22Rv1 (cell line): ENCODE measurements around the gene FRAT2.
"Not testable (repeated sequence)": the region's sequence is repeated elsewhere in the genome, so short reads cannot be mapped to it uniquely, and the experiment has no call there.

Experiments
- H3K27ac ChIP-seq: fragments of 450-650 bp; 2 replicates; pipeline ENCODE4 v1.5.1; 2017
- ZFX ChIP-seq: fragments of 450-650 bp; IDR thresholded peaks from 2 replicates; pipeline ENCODE4 v1.6.1; 2017; ENCODE audit warnings: antibody characterized with exemption, borderline replicate concordance
- TF ChIP-seq, protein P1 (sequence below): fragments of 450-650 bp; IDR thresholded peaks from 2 replicates; pipeline ENCODE4 v1.5.1; 2017; ENCODE audit warnings: mild to moderate bottlenecking

FRAT2 gene

DNA sequence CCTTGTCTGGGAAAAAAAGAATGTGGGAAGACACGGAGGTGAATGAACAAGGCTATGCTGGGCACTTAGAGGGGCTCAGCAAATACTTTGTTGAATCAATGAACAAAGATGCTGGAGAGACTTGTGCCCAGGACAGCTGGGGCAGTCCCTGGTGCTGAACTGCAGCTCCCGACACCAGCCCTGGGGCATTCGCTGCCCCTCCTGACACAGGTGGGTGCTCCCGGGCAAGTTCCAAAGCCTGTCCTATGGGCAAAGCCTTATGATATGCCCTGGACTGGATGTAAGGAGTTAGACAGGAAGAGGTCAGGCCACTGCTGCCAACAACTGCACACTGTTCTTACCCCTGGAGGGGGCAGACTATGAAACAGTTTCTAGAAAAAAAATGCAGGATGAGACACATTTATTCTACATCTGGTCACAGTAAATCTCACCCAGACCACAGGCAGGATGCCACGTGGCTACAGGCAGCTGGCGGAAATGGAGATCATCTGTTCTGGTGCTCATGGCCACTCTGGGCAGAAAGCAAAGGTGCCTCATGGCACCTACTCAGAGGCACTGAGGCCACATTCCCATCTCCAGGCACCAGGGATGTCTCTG, 21.9 kb upstream of the FRAT2 start:
- TF ChIP-seq, protein P1, sequence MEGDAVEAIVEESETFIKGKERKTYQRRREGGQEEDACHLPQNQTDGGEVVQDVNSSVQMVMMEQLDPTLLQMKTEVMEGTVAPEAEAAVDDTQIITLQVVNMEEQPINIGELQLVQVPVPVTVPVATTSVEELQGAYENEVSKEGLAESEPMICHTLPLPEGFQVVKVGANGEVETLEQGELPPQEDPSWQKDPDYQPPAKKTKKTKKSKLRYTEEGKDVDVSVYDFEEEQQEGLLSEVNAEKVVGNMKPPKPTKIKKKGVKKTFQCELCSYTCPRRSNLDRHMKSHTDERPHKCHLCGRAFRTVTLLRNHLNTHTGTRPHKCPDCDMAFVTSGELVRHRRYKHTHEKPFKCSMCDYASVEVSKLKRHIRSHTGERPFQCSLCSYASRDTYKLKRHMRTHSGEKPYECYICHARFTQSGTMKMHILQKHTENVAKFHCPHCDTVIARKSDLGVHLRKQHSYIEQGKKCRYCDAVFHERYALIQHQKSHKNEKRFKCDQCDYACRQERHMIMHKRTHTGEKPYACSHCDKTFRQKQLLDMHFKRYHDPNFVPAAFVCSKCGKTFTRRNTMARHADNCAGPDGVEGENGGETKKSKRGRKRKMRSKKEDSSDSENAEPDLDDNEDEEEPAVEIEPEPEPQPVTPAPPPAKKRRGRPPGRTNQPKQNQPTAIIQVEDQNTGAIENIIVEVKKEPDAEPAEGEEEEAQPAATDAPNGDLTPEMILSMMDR, result no peak
- no peak for TF ChIP-seq ZFX
- no peak overlapping the region for H3K27ac ChIP-seq

DNA sequence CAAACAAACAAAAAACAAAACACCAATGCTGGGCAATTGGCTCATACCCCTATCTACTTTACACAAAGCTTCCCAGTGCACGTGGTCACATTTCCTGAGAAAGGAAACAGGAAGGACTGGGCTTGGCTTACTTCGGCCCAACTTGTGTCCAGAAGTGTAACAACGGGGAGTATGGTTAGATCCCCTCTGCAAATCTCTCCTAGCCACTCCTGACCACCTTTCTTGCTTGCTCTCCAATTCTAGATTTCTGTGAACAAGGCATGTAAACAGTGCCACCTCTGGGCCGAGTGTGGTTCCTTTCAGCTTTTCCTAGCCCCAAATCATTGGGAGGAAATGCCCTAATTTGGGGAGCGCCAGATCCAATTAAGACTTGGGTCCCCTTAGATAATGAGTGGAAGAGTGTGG, 21.0 kb upstream of the FRAT2 start:
- TF ChIP-seq, protein P1, result peak; percentile 26; the same call in 1 of the 2 replicates
- TF ChIP-seq ZFX, result no peak
- no peak overlapping the region for H3K27ac ChIP-seq

- no peak overlapping the region for H3K27ac ChIP-seq
- TF ChIP-seq, protein P1, result no peak
- no peak for TF ChIP-seq ZFX
Observed at GRCh38 chr10:97353945-97354344, 19.4 kb upstream of the FRAT2 start.

DNA sequence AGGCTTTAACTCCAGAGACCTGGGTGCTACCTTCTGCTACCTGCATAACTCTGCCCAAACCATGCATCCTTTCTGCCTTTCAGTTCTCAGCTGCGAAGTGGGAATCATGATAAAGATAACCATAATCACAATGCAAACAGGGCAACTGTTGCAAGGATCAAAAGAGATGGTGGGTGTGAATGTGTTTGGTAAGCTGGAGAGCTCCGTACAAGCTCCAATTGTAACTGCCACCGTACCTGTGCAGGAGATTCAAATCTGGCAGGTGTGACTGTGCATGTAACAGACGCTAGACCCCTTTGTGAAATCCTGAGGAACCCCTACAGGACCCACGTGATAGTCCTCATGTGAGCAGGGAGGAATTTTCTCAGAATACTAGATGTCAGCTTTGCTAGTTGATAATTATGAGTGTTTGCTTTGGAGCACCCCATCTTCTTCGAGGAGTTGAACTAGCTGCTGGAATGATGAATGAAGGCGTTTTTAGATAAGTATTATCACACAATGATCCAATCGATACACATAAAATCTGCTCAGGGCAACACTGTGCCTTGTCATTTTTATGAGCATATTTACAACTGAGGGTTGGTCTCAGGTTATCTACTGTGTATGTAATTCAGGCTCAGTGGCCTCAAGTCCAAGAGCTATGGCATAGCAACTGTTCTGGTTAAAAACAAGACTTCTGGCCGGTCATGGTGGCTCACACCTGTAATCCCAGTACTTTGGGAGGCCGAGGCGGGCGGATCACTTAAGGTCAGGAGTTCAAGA, 15.4 kb upstream of the FRAT2 start:
- H3K27ac ChIP-seq, result no peak overlapping the region
- TF ChIP-seq ZFX, result no peak

DNA sequence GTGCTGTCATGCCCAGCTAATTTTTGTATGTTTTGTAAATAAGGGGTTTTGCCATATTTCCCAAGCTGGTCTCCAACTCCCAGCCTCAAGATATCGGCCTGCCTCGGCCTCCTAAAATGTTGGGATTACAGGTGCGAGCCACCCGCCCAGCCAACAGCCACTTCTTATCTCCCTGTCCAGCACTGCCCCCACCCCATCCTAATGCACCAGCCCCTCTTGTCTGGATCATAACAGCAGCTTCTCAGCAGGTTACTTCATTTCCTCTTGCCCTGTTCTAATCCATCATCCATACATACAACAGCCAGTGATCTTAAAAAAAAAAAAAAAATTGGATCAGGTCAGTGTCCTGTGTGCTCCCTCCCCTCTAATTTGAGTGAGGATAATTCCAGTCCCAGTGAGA, 12.8 kb upstream of the FRAT2 start:
- no peak for TF ChIP-seq ZFX
- TF ChIP-seq, protein P1, result no peak

GRCh38 chr10:97343664-97344063, 9.1 kb upstream of the FRAT2 start:
- not testable (repeated sequence) for H3K27ac ChIP-seq

More for the DNA sequence above, 12.8 kb upstream of the FRAT2 start:
- no peak overlapping the region for H3K27ac ChIP-seq

DNA sequence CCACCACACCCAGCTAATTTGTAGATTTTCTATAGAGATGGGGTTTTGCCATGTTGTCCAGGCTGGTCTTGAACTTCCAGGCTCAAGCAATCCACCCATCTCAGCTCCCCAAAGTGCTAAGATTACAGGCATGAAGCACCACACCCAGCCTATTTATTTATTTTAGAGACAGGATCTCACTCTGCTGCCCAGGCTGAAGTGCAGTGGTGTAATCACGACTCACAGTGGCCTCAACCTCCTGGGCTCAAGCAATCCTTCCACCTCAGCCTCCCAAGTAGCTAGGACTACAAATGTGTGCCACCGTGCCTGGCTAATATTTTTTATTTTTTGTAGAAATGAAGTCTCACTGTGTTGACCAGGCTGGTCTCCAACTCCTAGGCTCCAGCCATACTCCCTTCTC, 6.9 kb upstream of the FRAT2 start:
- no peak overlapping the region for H3K27ac ChIP-seq
- TF ChIP-seq, protein P1, result no peak
- TF ChIP-seq ZFX, result no peak

DNA sequence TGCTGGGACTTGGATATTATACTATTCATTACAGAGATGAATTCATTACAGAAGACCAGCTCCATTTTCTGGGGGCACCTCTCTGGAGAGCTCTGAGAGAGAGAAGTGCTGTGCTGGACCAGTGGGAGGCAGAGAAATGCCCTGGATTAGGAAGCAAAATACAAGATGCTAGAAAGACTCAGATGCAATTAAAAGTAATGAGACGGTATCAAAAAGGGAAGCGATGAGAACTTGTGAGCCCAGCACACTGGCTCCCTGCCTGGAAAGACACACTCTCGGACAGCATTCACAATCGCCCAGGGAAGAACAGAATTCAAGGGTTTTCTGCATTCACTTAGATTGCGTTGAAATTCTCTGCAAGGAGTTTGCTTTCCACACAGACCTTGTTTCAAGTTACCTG, 3.5 kb upstream of the FRAT2 start:
- H3K27ac ChIP-seq, result 0 out of 2 replicates have a peak overlapping the region, but pooled peaks have one; percentile 44
- no peak for TF ChIP-seq ZFX
- TF ChIP-seq, protein P1, result no peak
